Measurements from ENCODE around the gene AAK1. TPM values are rescaled to one million over a fixed set of nuclear protein-coding genes. Genes with fewer than 3 reads are reported as not detected.

The AAK1 gene
- 100 to 1,000 TPM; 174 to 249 (median 204) TPM for total RNA-seq
- 99.0 TPM for total RNA-seq (2013)

- under 1% methylated on average over 76 of the region's 81 CpGs for WGBS (ENCODE audit: insufficient coverage)
- Mint-ChIP-seq H3K9me3 (no peaks in the 10 kb centered on the region), H3K27ac (peak within 1 kb of the TSS; percentile 95 to 97), H3K27me3 (ENCODE audit: low read depth in 2 of 2) (no peaks in the 10 kb centered on the region), H3K36me3 (no peaks in the 10 kb centered on the region), H3K4me1 (peaks cover 81 to 82% of the 10 kb centered on the region in 2 donors), H3K4me3 (peak within 1 kb of the TSS; percentile 97)
- no peak for TF ChIP-seq CTCF (IDR thresholded peaks at IDR 0.05)
- no peaks in the 10 kb centered on the region for H3K9me3 ChIP-seq (ENCODE audit: control insufficient read depth, insufficient read depth, low read length)
- intact Hi-C loops (cut with micrococcal nuclease), result loop anchor here (1.0 to 10.0 kb wide), 6 partner anchors 15 to 183 kb away; partner anchors contain the start of gene GMCL1
- peaks cover 2% of the 10 kb centered on the region for H3K36me3 ChIP-seq (ENCODE audit: control insufficient read depth, insufficient read depth, low read length)
- H3K4me1 ChIP-seq (ENCODE audit: control insufficient read depth, insufficient read depth, low read length), result peaks cover 62% of the 10 kb centered on the region
- H3K27me3 ChIP-seq (ENCODE audit: control insufficient read depth, insufficient read depth, low read length), result no peaks in the 10 kb centered on the region
- H3K4me3 ChIP-seq (ENCODE audit: low read length), result peak within 1 kb of the TSS; percentile 96
- ATAC-seq (peak; percentile 58 to 80 (median 74)), DNase-seq (peak; percentile 81 to 90)
- peak within 1 kb of the TSS; percentile 84 for H3K27ac ChIP-seq (ENCODE audit: low read length)
Observed at GRCh38 chr2:69643602-69644505, at the start of gene AAK1. TSS of gene AAK1 (minus strand) at chr2:69643739. CDS start at chr2:69643040, 699 bp downstream.

GRCh38 chr2:69692424-69692823, 48.9 kb upstream of the AAK1 start:
- H3K27me3 ChIP-seq (ENCODE audit: control insufficient read depth, insufficient read depth, low read length), result no peaks in the 10 kb centered on the region
- no peak for DNase-seq
- H3K4me3 ChIP-seq (ENCODE audit: low read length), result no peak overlapping the region
- H3K27me3 Mint-ChIP-seq (ENCODE audit: low read depth in 2 of 2), result no peaks in the 10 kb centered on the region
- H3K36me3 Mint-ChIP-seq, result no peaks in the 10 kb centered on the region
- no peaks in the 10 kb centered on the region for H3K9me3 ChIP-seq (ENCODE audit: control insufficient read depth, insufficient read depth, low read length)
- peaks cover 60 to 64% of the 10 kb centered on the region in 2 donors for H3K4me1 Mint-ChIP-seq
- intact Hi-C loops (cut with micrococcal nuclease), result loop anchor here (2.0 kb wide), 1 partner anchor 48 kb away; no protein-coding TSS in a partner anchor
- TF ChIP-seq CTCF (IDR thresholded peaks at IDR 0.05), result no peak
- peak overlapping the region; percentile 86 to 88 for H3K27ac Mint-ChIP-seq
- peaks cover 34% of the 10 kb centered on the region for H3K4me1 ChIP-seq (ENCODE audit: control insufficient read depth, insufficient read depth, low read length)
- no peaks in the 10 kb centered on the region for H3K9me3 Mint-ChIP-seq
- no CpG with 5 or more reads among the region's 2 CpGs for WGBS (ENCODE audit: insufficient coverage)
- H3K4me3 Mint-ChIP-seq, result peak overlapping the region; percentile 71
- ATAC-seq, result no peak
- no peak overlapping the region for H3K27ac ChIP-seq (ENCODE audit: low read length)
- no peaks in the 10 kb centered on the region for H3K36me3 ChIP-seq (ENCODE audit: control insufficient read depth, insufficient read depth, low read length)

GRCh38 chr2:69689969-69690368, 46.4 kb upstream of the AAK1 start:
- H3K9me3 ChIP-seq (ENCODE audit: control insufficient read depth, insufficient read depth, low read length), result no peaks in the 10 kb centered on the region
- no peaks in the 10 kb centered on the region for H3K36me3 Mint-ChIP-seq
- TF ChIP-seq CTCF (IDR thresholded peaks at IDR 0.05), result no peak
- H3K27ac Mint-ChIP-seq, result no peak overlapping the region
- no peak overlapping the region for H3K4me3 ChIP-seq (ENCODE audit: low read length)
- H3K27me3 ChIP-seq (ENCODE audit: control insufficient read depth, insufficient read depth, low read length), result no peaks in the 10 kb centered on the region
- peaks cover 59% of the 10 kb centered on the region in 2 donors for H3K4me1 Mint-ChIP-seq
- no peak overlapping the region for H3K4me3 Mint-ChIP-seq
- H3K27ac ChIP-seq (ENCODE audit: low read length), result no peak overlapping the region
- H3K4me1 ChIP-seq (ENCODE audit: control insufficient read depth, insufficient read depth, low read length), result peaks cover 36% of the 10 kb centered on the region
- no peak for DNase-seq
- WGBS (ENCODE audit: insufficient coverage), result 93% methylated on average over 1 of the region's 2 CpGs
- no peaks in the 10 kb centered on the region for H3K36me3 ChIP-seq (ENCODE audit: control insufficient read depth, insufficient read depth, low read length)
- intact Hi-C loops (cut with micrococcal nuclease), result no loop called here
- no peak for ATAC-seq
- no peaks in the 10 kb centered on the region for H3K9me3 Mint-ChIP-seq
- H3K27me3 Mint-ChIP-seq (ENCODE audit: low read depth in 2 of 2), result no peaks in the 10 kb centered on the region

All from natural killer cell (primary cell).